Fibroblast of pulmonary artery (primary cell): ENCODE data around the gene COL4A6.

ENCODE experiments used
- DNase-seq: peaks from one replicate; pipeline ENCODE4 v3.0.0-alpha.2; 2010; ENCODE audit warnings: low read depth
- H3K4me3 ChIP-seq: replicated peaks from 2 replicates; pipeline ENCODE4 v1.5.1; 2011; ENCODE audit warnings: low read depth, mild to moderate bottlenecking, control low read depth, low read length, moderate library complexity
- TF ChIP-seq, protein P1 (sequence below): IDR thresholded peaks from 2 replicates; pipeline ENCODE4 v1.5.1; 2011; ENCODE audit warnings: mild to moderate bottlenecking, control low read depth, low read length, inconsistent platforms; ENCODE audit errors: missing control alignments

Gene COL4A6

DNA sequence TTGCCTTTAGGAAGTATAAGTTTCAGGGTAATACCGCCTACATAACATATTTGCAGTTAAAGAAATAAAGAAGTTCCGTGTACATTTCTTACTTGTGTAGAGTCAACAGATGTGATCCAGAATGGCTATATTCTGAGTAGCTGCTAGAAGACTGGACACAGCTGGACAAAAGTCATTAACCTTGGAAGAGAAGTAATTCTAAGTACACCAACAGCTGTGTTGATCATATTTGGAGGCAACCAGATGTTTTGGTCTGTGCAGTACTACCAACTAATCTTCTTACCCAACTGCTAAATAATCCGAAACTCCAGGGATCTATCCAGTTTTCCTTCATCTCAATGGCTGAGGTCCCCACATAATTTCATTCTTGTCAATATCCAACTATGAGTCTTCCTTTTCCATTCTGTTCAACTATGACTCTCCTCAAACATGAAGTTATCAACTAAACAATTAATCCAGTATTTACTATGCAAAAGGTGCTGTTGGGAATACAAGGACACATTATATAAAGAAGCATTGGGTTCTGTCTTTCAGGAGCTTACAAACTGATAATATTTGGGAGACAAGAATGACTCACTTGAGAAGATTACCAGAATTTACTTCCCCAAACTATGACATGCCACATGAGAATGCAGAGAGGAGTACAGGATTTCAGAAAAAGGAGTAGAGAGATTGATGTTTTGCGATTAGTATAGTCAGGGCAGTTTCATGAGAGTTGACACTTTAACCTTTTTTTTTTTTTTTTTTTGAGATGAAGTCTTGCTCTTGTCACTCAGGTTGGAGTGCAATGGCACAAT, 78.2 kb downstream of the COL4A6 start:
- TF ChIP-seq, protein P1, sequence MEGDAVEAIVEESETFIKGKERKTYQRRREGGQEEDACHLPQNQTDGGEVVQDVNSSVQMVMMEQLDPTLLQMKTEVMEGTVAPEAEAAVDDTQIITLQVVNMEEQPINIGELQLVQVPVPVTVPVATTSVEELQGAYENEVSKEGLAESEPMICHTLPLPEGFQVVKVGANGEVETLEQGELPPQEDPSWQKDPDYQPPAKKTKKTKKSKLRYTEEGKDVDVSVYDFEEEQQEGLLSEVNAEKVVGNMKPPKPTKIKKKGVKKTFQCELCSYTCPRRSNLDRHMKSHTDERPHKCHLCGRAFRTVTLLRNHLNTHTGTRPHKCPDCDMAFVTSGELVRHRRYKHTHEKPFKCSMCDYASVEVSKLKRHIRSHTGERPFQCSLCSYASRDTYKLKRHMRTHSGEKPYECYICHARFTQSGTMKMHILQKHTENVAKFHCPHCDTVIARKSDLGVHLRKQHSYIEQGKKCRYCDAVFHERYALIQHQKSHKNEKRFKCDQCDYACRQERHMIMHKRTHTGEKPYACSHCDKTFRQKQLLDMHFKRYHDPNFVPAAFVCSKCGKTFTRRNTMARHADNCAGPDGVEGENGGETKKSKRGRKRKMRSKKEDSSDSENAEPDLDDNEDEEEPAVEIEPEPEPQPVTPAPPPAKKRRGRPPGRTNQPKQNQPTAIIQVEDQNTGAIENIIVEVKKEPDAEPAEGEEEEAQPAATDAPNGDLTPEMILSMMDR = no peak
- no peak overlapping the region for H3K4me3 ChIP-seq
- DNase-seq = peak; percentile 10

DNA sequence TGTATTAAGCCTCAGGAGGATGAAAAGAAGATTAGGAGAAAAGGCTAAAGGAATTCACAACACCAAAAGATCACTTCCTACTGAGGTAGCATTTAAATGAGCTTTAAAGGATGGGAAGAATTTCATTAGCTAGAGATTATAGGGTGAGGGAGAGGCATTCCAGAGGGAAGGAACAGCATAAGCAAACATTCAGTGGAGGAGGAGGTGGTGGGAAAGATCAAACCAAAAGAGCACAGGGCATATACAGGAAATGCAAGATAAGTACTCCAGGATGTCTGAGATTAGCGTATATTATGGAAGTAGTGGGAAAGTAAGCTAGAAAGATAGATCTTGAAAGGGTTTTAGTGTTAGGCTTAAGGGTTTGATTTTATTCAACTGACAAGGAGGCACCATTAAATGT, 84.8 kb downstream of the COL4A6 start:
- no peak overlapping the region for H3K4me3 ChIP-seq
- no peak for DNase-seq
- TF ChIP-seq, protein P1 = no peak

DNA sequence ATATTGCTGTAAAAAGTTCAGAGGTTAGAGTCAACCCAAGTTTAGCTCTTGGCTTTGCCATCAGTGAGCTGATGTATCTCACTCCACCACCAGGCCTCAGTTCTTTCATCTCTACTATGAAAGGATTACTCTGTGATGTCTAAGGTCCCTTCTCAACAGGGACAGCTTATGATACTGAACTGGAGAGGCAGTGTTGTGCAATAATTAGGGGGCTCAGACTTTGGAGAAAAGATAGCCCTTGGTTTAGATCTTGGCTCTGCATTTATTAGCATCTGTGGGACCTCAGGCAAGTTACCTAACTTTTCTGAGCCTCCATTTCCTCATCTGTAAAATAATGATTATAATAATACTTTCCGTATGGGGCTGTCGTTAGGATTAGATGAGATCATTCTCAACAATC, 89.0 kb downstream of the COL4A6 start:
- no peak for DNase-seq
- TF ChIP-seq, protein P1 = no peak
- no peak overlapping the region for H3K4me3 ChIP-seq

DNA sequence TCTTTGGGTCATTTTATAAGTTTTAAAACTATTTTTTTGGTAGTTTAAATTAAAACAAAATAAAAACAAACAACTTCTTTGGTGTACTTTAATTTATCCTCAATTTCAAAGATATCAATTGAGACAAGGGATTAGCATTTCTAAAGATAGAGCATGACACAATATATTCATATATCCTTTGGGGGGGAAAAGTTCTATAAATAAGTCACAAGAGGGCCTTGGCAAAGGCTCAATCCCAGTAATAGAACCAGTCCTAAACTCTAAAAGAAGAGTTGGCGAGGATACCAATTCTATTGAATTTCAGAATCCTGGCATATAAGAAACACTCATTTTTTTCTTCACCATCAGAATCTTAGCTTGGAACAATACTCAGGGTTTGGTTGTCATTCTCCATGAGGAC, 89.7 kb downstream of the COL4A6 start:
- TF ChIP-seq, protein P1 = no peak
- no peak overlapping the region for H3K4me3 ChIP-seq
- DNase-seq = no peak

DNA sequence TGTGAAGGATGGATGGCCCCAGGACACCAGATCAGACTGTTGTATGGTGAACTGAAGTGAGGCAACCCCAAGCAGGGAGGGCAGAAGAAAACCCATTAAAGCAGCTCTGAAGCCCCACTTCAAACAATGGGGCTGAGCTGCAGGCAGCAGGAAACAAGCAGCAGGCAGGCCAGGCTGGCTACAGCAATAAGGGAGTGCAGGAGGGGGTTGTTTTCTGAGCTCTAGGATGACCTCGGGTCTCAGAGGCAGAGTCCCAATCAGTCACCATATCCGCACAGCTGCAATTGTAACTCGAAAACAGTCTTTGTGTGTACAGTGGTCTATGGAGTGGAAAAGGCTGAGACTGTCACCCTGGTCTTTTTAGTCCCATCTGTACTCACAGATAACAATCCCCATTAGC, 90.4 kb downstream of the COL4A6 start:
- DNase-seq = no peak
- TF ChIP-seq, protein P1 = no peak

DNA sequence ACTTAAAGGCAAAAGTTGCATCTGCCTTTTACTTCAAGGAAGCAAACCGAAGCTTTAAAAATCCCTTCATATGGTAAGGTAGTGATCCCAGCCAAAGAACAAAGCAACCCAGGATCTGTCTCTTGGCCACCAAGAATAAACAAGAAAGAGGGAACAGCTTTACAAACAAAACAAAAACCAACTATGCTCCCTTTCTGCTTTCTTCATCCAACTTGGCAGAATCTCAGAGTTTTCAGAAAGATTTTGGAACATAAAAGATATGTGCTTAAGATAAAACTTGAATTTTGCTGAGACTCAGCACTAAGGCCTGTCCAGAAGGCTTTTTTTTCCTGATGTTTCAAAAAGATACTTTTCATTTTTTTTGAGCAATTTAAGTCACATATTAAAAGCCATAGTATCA, 94.0 kb downstream of the COL4A6 start:
- no peak overlapping the region for H3K4me3 ChIP-seq
- TF ChIP-seq, protein P1 = no peak
- DNase-seq = no peak

More for the DNA sequence above, 90.4 kb downstream of the COL4A6 start:
- H3K4me3 ChIP-seq = no peak overlapping the region

DNA sequence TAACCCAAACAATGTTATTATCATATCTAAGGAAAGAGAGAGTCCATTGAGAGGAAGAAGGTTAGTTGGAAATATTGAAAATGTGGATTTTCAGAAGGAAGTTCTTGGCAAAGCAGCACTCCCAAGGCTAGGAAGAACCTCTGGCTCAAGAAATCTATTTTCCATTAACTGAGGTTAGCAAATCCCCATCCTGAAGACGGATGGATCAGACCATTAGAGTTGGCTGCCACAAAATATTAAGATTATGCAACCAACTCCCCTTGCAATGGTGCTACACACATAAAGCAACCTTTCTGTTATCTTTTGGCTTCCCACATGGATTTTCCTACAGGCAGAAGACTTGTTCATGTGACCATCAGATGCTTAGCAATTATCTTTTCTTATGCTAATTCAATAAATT, 96.3 kb downstream of the COL4A6 start:
- no peak for DNase-seq
- H3K4me3 ChIP-seq = no peak overlapping the region
- TF ChIP-seq, protein P1 = no peak
